NCI-H524 treated with DMSO at 0.1 percent for 48 hours (cell line): ENCODE results near the gene GJB5.
A peak's percentile ranks its signal among the peaks of the same experiment; 100 is the strongest.

ENCODE experiments used
- DNase-seq: peaks from one replicate; lab custom pipeline; 2025; lab: John Stamatoyannopoulos, UW

GJB5 gene

GRCh38 chr1:34776911-34777310 lies 22.1 kb downstream of the GJB5 start:
- DNase-seq, result no peak

- no peak for DNase-seq
Measured at GRCh38 chr1:34777519-34778321, 22.9 kb downstream of the GJB5 start.

GRCh38 chr1:34778381-34778780 lies 23.5 kb downstream of the GJB5 start:
- no peak for DNase-seq

- no peak for DNase-seq
Measured at GRCh38 chr1:34779005-34779404, 24.2 kb downstream of the GJB5 start.

- DNase-seq, result no peak
Measured at GRCh38 chr1:34779526-34779925, 24.7 kb downstream of the GJB5 start.

GRCh38 chr1:34779962-34780361 lies 25.1 kb downstream of the GJB5 start:
- no peak for DNase-seq

- DNase-seq, result no peak
Measured at GRCh38 chr1:34780528-34780927, 25.7 kb downstream of the GJB5 start.

- no peak for DNase-seq
Measured at GRCh38 chr1:34781071-34781843, 26.4 kb downstream of the GJB5 start, which contains the start of gene GJB3. TSS of gene GJB3 (plus strand) at chr1:34781214. CDS start at chr1:34784763, 3,549 bp downstream.

- DNase-seq, result no peak
Measured at GRCh38 chr1:34781844-34782391, 27.1 kb downstream of the GJB5 start.

- no peak for DNase-seq
Measured at GRCh38 chr1:34784751-34785221, 29.9 kb downstream of the GJB5 start.

- no peak for DNase-seq
Measured at GRCh38 chr1:34785231-34785874, 30.5 kb downstream of the GJB5 start.

- no peak for DNase-seq
Measured at GRCh38 chr1:34785875-34786470, 31.1 kb downstream of the GJB5 start.

GRCh38 chr1:34786521-34787325 lies 31.9 kb downstream of the GJB5 start:
- DNase-seq, result peak; percentile 53

GRCh38 chr1:34787461-34788420 lies 32.9 kb downstream of the GJB5 start:
- peak; percentile 22 for DNase-seq

GRCh38 chr1:34790985-34791384 lies 36.1 kb downstream of the GJB5 start:
- DNase-seq, result no peak

GRCh38 chr1:34792424-34792823 lies 37.6 kb downstream of the GJB5 start:
- no peak for DNase-seq

- DNase-seq, result no peak
Measured at GRCh38 chr1:34792868-34793727, 38.3 kb downstream of the GJB5 start, which contains the start of gene GJA4. TSS of gene GJA4 (plus strand) at chr1:34792999. CDS start at chr1:34794214, 1,215 bp downstream.

GRCh38 chr1:34794001-34794789 lies 39.3 kb downstream of the GJB5 start:
- DNase-seq, result no peak
